PC-9 (cell line): ENCODE results near the gene SERPINE2. TPM values are rescaled to one million over a fixed set of nuclear protein-coding genes. Genes with fewer than 3 reads are reported as not detected.

ENCODE experiments used
- BruUV-seq: library from RNA; stranded (reverse); fragments of 400-500 nt; replicated peaks from 2 replicates; lab custom pipeline; 2021; lab: Mats Ljungman, UMichigan
- CTCF ChIA-PET: fragments of 300-600 bp; sonication (Branson Sonifier 250); formaldehyde crosslinking; loops from one replicate; lab custom pipeline; 2022; ENCODE audit warnings: antibody characterized with exemption; lab: Charles Lee
- POLR2A ChIA-PET: fragments of 300-600 bp; sonication (Branson Sonifier 250); formaldehyde crosslinking; loops from one replicate; lab custom pipeline; 2022; ENCODE audit warnings: antibody characterized with exemption; ENCODE audit not compliant: unreplicated experiment; lab: Charles Lee
- DNase-seq, 2 experiments: peaks; one replicate each; pipeline versions ENCODE4 v3.0.0 to v3.0.0-alpha.2; 2015 to 2022; ENCODE audit warnings: mixed read lengths in 1 of 2
- H2AFZ ChIP-seq: fragments of 200-600 bp; sonication (generic); 2 replicates; pipeline ENCODE4 v1.8.1; 2017; ENCODE audit warnings: antibody characterized with exemption
- H3F3A ChIP-seq: fragments of 200-600 bp; sonication (generic); 2 replicates; pipeline ENCODE4 v1.8.1; 2017; ENCODE audit warnings: antibody characterized with exemption, mild to moderate bottlenecking, low read depth; ENCODE audit not compliant: insufficient read depth
- H3K27ac ChIP-seq: fragments of 200-600 bp; sonication (generic); 2 replicates; pipeline ENCODE4 v1.6.1; 2016; ENCODE audit warnings: mixed run types
- H3K27me3 ChIP-seq: fragments of 200-600 bp; sonication (generic); 2 replicates; pipeline ENCODE4 v1.6.1; 2016; ENCODE audit warnings: low read depth, mixed run types; ENCODE audit not compliant: insufficient read depth
- H3K36me3 ChIP-seq: fragments of 200-600 bp; sonication (generic); 2 replicates; pipeline ENCODE4 v1.6.1; 2016; ENCODE audit warnings: low read depth, mixed run types
- H3K4me1 ChIP-seq: fragments of 200-600 bp; sonication (generic); replicated peaks from 2 replicates; pipeline ENCODE4 v1.6.1; 2016; ENCODE audit warnings: mixed run types; ENCODE audit not compliant: insufficient read depth
- H3K4me2 ChIP-seq: fragments of 200-600 bp; sonication (generic); 2 replicates; pipeline ENCODE4 v1.6.1; 2017; ENCODE audit warnings: mixed run types
- H3K4me3 ChIP-seq: fragments of 200-600 bp; sonication (generic); 2 replicates; pipeline ENCODE4 v1.6.1; 2016; ENCODE audit warnings: mixed run types
- H3K79me2 ChIP-seq: fragments of 200-600 bp; sonication (generic); 2 replicates; pipeline ENCODE4 v1.6.1; 2017; ENCODE audit warnings: low read depth, mixed run types
- H3K9me2 ChIP-seq: fragments of 200-600 bp; sonication (generic); 2 replicates; pipeline ENCODE4 v1.8.1; 2017; ENCODE audit warnings: mild to moderate bottlenecking; ENCODE audit not compliant: insufficient read depth
- H3K9me3 ChIP-seq: fragments of 200-600 bp; sonication (generic); 2 replicates; pipeline ENCODE4 v1.8.1; 2016; ENCODE audit warnings: low read depth; ENCODE audit not compliant: insufficient read depth
- H4K20me1 ChIP-seq: fragments of 200-600 bp; sonication (generic); 2 replicates; pipeline ENCODE4 v1.8.1; 2017; ENCODE audit not compliant: insufficient read depth
- CTCF ChIP-seq: fragments of 200-600 bp; sonication (generic); conservative IDR thresholded peaks from 2 replicates; pipeline ENCODE4 v1.6.1; 2017; ENCODE audit warnings: mixed run types, antibody characterized with exemption, mild to moderate bottlenecking, moderate library complexity
- EZH2 ChIP-seq: fragments of 200-600 bp; sonication (generic); IDR thresholded peaks from 2 replicates; pipeline ENCODE4 v1.8.0; 2017; ENCODE audit warnings: antibody characterized with exemption, low read depth
- intact Hi-C: fragments of 100-400 bp; cut with micrococcal nuclease; formaldehyde crosslinking; loops from one replicate; pipeline ENCODE4 v1.10.0; 2022; ENCODE audit not compliant: unreplicated experiment
- total RNA-seq: library from RNA; stranded (reverse); gene quantifications from 2 replicates; pipeline ENCODE4 v1.2.3, GENCODE V29; 2021

The SERPINE2 gene
- total RNA-seq, 1 experiment from 2014 or later, result 110 TPM

- Histone ChIP-seq H3K27ac (no peak overlapping the region), H2AFZ (no peak overlapping the region), H3K9me3 (peaks cover 18% of the 10 kb centered on the region; the same call in 1 of the 2 replicates), H4K20me1 (no peaks in the 10 kb centered on the region), H3K4me2 (no peak overlapping the region), H3F3A (peaks cover 33% of the 10 kb centered on the region), H3K4me1 (peaks cover 42% of the 10 kb centered on the region), H3K36me3 (no peaks in the 10 kb centered on the region), H3K9me2 (no peaks in the 10 kb centered on the region), H3K4me3 (no peak overlapping the region), H3K27me3 (no peaks in the 10 kb centered on the region), H3K79me2 (no peaks in the 10 kb centered on the region)
- ChIA-PET CTCF (no interaction called here), POLR2A (no interaction called here)
- intact Hi-C loops, result no loop called here
- no TSS peak for BruUV-seq
- DNase-seq, result no peak
- TF ChIP-seq CTCF, result no peak
- TF ChIP-seq EZH2, result no peak
Measured at GRCh38 chr2:224083638-224084037, 44.6 kb upstream of the SERPINE2 start.

DNA sequence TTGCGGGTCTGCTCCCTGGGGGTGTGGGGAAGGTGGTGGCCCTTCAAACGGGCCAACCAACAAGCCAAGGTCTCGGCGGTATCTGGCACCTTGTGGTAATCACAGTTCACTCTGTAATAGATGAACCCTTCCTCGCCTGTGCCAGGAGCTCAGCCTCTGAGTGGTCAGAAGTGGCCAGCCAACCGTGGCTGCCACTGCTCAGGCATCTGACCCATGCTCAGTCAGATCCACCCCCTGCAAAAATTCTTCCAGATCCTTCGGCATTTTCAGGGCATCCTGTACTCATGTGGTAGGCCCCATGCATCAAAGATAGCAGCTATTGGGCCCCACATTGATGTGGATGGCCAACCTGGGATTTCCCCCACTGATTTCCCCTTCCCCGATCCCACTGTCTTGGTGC is 39.6 kb upstream of the SERPINE2 start:
- Histone ChIP-seq H3K4me2 (no peak overlapping the region), H3K9me3 (peaks cover 15% of the 10 kb centered on the region; the same call in 1 of the 2 replicates), H3K9me2 (no peaks in the 10 kb centered on the region), H3K27ac (no peak overlapping the region), H3K36me3 (no peaks in the 10 kb centered on the region), H3K4me1 (no peaks in the 10 kb centered on the region), H3K27me3 (no peaks in the 10 kb centered on the region), H4K20me1 (no peaks in the 10 kb centered on the region), H3F3A (no peaks in the 10 kb centered on the region), H3K4me3 (no peak overlapping the region), H3K79me2 (no peaks in the 10 kb centered on the region), H2AFZ (no peak overlapping the region)
- no peak for DNase-seq
- intact Hi-C loops, result no loop called here
- TF ChIP-seq CTCF, result no peak
- TF ChIP-seq EZH2, result no peak
- ChIA-PET POLR2A (no interaction called here), CTCF (no interaction called here)
- BruUV-seq, result no TSS peak

DNA sequence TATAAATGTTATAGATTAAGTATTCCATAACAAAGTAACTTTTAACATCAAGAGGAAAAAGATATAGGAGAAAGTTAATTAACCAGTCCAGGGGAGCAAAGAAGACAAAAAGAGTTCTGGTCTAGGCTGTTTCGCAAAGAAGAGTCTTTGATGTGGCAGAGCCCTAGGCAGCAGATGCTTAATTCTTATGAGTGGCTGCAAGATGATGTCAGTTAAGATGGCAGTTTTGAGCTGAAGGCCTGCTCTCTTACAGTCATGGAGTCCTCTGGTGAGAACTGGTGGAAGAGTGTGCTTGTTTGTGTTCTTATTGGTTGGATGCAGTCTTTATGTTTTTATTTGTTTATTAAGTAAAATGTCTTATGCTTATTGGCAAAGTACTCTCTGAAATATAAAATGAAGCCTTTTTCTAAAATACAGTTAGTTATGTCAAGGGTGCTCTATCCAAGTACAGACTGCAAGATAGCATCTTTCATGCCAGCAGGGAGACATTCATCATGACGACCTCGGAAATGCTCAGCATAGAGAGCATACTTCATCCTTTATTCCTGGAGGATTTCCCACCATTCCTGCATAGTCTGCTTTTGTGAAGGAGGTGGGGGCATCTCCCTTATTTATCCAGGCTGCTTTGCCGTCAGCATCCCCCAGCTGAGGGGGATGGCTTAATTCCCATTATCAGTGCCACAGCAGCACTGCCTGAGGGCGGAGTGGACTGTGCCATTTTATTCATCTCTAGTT is 38.9 kb upstream of the SERPINE2 start:
- H3K4me1 ChIP-seq, result no peaks in the 10 kb centered on the region
- POLR2A ChIA-PET, result no interaction called here

More for the DNA sequence above, 38.9 kb upstream of the SERPINE2 start:
- H2AFZ ChIP-seq, result no peak overlapping the region
- H3K79me2 ChIP-seq, result no peaks in the 10 kb centered on the region
- no peak overlapping the region for H3K27ac ChIP-seq
- intact Hi-C loops, result no loop called here
- CTCF ChIA-PET, result no interaction called here
- H3K4me3 ChIP-seq, result no peak overlapping the region
- no peaks in the 10 kb centered on the region for H3K9me2 ChIP-seq
- no peak overlapping the region for H3K4me2 ChIP-seq
- H3K27me3 ChIP-seq, result no peaks in the 10 kb centered on the region
- no peaks in the 10 kb centered on the region for H4K20me1 ChIP-seq
- peaks cover 14% of the 10 kb centered on the region; the same call in 1 of the 2 replicates for H3K9me3 ChIP-seq
- no TSS peak for BruUV-seq
- no peaks in the 10 kb centered on the region for H3K36me3 ChIP-seq
- no peak for TF ChIP-seq EZH2
- no peak for TF ChIP-seq CTCF
- DNase-seq, result no peak
- H3F3A ChIP-seq, result no peaks in the 10 kb centered on the region
